Neural progenitor cell (in vitro differentiated cells): Measurements from ENCODE around the gene KLHDC7B. TPM values are rescaled to one million over a fixed set of nuclear protein-coding genes. Genes with fewer than 3 reads are reported as not detected.
A peak's percentile ranks its signal among the peaks of the same experiment; 100 is the strongest.

Experiments used
- DNase-seq: peaks from one replicate; pipeline ENCODE4 v3.0.0-alpha.2; 2016; ENCODE audit warnings: low spot score
- H2AFZ ChIP-seq: fragments of 200-600 bp; sonication (generic); replicated peaks from 2 replicates; pipeline ENCODE4 v1.6.1; 2016; ENCODE audit warnings: antibody characterized with exemption
- H3F3A ChIP-seq: fragments of 200-600 bp; sonication (generic); 2 replicates; pipeline ENCODE4 v1.6.1; 2016; ENCODE audit warnings: antibody characterized with exemption, low read depth
- H3K27ac ChIP-seq: fragments of 200-600 bp; sonication (generic); 2 replicates; pipeline ENCODE4 v1.5.1; 2016; ENCODE audit warnings: mild to moderate bottlenecking
- H3K27me3 ChIP-seq: fragments of 200-600 bp; sonication (generic); 2 replicates; pipeline ENCODE4 v1.6.1; 2016; ENCODE audit warnings: mild to moderate bottlenecking, moderate library complexity
- H3K36me3 ChIP-seq: fragments of 200-600 bp; sonication (generic); 2 replicates; pipeline ENCODE4 v1.5.1; 2016
- H3K4me1 ChIP-seq: fragments of 200-600 bp; sonication (generic); 2 replicates; pipeline ENCODE4 v1.6.1; 2016; ENCODE audit warnings: mixed run types
- H3K4me2 ChIP-seq: fragments of 200-600 bp; sonication (generic); 2 replicates; pipeline ENCODE4 v1.6.1; 2016
- H3K4me3 ChIP-seq: fragments of 200-600 bp; sonication (generic); 2 replicates; pipeline ENCODE4 v1.5.1; 2016
- H3K79me2 ChIP-seq: fragments of 200-600 bp; sonication (generic); 2 replicates; pipeline ENCODE4 v1.6.1; 2016; ENCODE audit warnings: low read depth
- H3K9ac ChIP-seq: fragments of 200-600 bp; sonication (generic); 2 replicates; pipeline ENCODE4 v1.6.1; 2016
- H3K9me3 ChIP-seq: fragments of 200-600 bp; sonication (generic); 2 replicates; pipeline ENCODE4 v1.5.1; 2016; ENCODE audit warnings: low read depth
- H4K20me1 ChIP-seq: fragments of 200-600 bp; sonication (generic); 2 replicates; pipeline ENCODE4 v1.6.1; 2016; ENCODE audit warnings: low read depth
- H3K27ac Mint-ChIP-seq: 3 replicates; pipeline ENCODE4 v1.8.0; 2021; ENCODE audit warnings: mixed read lengths
- H3K27me3 Mint-ChIP-seq: 2 replicates; pipeline ENCODE4 v1.8.0; 2022; ENCODE audit warnings: low read depth, mild to moderate bottlenecking, inconsistent platforms, moderate library complexity, mixed read lengths; ENCODE audit not compliant: insufficient read depth
- H3K36me3 Mint-ChIP-seq: 3 replicates; pipeline ENCODE4 v1.8.0; 2021; ENCODE audit warnings: mixed read lengths
- H3K4me1 Mint-ChIP-seq: 3 replicates; pipeline ENCODE4 v1.8.0; 2021; ENCODE audit warnings: mixed read lengths
- H3K4me3 Mint-ChIP-seq: 3 replicates; pipeline ENCODE4 v1.8.0; 2021; ENCODE audit warnings: mild to moderate bottlenecking, moderate library complexity, mixed read lengths
- H3K9me3 Mint-ChIP-seq: 3 replicates; pipeline ENCODE4 v1.8.0; 2020; ENCODE audit warnings: mixed read lengths
- CTCF ChIP-seq: fragments of 200-600 bp; sonication (generic); IDR thresholded peaks from 2 replicates; pipeline ENCODE4 v1.5.1; 2017; ENCODE audit warnings: antibody characterized with exemption, mild to moderate bottlenecking
- EZH2 ChIP-seq: fragments of 200-600 bp; sonication (generic); IDR thresholded peaks from 2 replicates; pipeline ENCODE4 v1.6.1; 2017; ENCODE audit warnings: antibody characterized with exemption, mild to moderate bottlenecking, moderate library complexity
- EZH2phosphoT487 ChIP-seq: fragments of 200-600 bp; sonication (generic); IDR thresholded peaks from 2 replicates; pipeline ENCODE4 v1.6.1; 2017; ENCODE audit warnings: antibody characterized with exemption
- total RNA-seq: library from RNA; depleted of rRNA; stranded (reverse); fragments of >200 nt; gene quantifications from 2 replicates; pipeline ENCODE4 v1.2.3, GENCODE V29; 2015; ENCODE audit warnings: low replicate concordance

KLHDC7B gene
- total RNA-seq, 1 donor from 2014 or later: not detected

GRCh38 chr22:50544746-50545253 lies 899 bp upstream of the KLHDC7B start:
- Histone ChIP-seq H3K4me2 (peak overlapping the region; percentile 67), H3K4me1 (no peaks in the 10 kb centered on the region), H2AFZ (no peak overlapping the region), H3K27me3 (peaks cover 34% of the 10 kb centered on the region), H4K20me1 (no peaks in the 10 kb centered on the region), H3K4me3 (peak overlapping the region; percentile 32), H3K36me3 (no peaks in the 10 kb centered on the region), H3K9ac (no peak overlapping the region), H3F3A (peaks cover 17% of the 10 kb centered on the region), H3K9me3 (no peaks in the 10 kb centered on the region), H3K79me2 (no peaks in the 10 kb centered on the region), H3K27ac (no peak overlapping the region)
- no peak overlapping the region for H3K27ac Mint-ChIP-seq
- no peaks in the 10 kb centered on the region for H3K4me1 Mint-ChIP-seq
- no peak for DNase-seq
- no peak overlapping the region for H3K4me3 Mint-ChIP-seq
- H3K27me3 Mint-ChIP-seq: peaks cover 14% of the 10 kb centered on the region
- H3K9me3 Mint-ChIP-seq: no peaks in the 10 kb centered on the region
- TF ChIP-seq EZH2phosphoT487 (no peak), CTCF (no peak), EZH2 (no peak)
- H3K36me3 Mint-ChIP-seq: no peaks in the 10 kb centered on the region

DNA sequence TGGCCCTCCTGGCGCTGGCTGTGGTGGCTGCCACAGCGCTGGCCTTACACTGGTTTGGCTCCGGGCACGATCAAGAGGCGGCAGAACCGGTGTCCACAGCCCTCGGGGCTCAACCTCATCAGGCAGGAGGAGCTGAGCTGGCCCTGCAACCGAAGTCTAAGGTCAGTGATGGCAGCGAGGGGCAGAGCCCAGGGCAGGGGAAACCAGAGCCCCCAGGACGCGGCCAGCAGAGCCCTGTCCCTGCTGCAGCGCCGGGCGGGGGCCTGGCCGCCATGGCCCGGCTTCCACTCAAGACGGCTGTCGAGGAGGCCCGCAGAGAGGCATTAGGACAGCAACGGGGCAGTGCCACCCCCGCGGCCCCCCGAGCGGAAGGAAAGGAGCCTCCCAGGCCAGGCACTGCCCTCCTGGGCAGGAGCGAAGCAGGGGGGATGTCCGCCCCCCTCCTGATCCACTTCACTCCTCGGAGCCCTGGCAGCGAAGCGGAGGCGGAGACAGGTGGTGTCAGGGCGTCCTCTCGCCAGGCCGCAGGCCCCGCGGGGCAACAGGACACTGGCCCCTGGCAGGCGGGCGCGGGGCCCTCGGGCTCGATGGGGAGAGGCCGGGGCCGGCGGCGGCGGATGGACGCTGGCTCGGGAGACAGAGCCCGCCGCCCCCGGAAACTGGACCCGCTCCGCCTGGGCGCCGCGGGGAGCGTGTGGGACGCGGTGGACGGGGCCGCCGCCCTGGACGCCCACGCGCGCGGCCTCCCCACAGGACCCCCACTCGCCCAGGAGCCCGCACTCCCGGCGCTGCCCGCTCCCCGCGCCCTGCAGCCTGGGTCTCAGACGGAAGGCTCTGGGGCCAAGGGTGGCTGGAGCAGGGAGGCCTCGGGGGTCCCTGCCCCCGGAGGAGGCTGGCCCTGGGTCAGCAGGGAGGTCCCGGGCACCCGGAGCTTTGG lies 895 bp downstream of the KLHDC7B start:
- H3K9me3 ChIP-seq: no peaks in the 10 kb centered on the region
- H3K36me3 ChIP-seq: no peaks in the 10 kb centered on the region
- no peak overlapping the region for H3K4me2 ChIP-seq
- H3K4me1 ChIP-seq: no peaks in the 10 kb centered on the region
- no peaks in the 10 kb centered on the region for H3K36me3 Mint-ChIP-seq
- no peak overlapping the region for H2AFZ ChIP-seq
- H3K79me2 ChIP-seq: no peaks in the 10 kb centered on the region
- H3F3A ChIP-seq: peaks cover 9% of the 10 kb centered on the region
- peaks cover 14% of the 10 kb centered on the region for H3K27me3 Mint-ChIP-seq
- H3K4me1 Mint-ChIP-seq: no peaks in the 10 kb centered on the region
- H3K4me3 Mint-ChIP-seq: no peak overlapping the region
- H3K27ac Mint-ChIP-seq: no peak overlapping the region
- DNase-seq: no peak
- H3K27ac ChIP-seq: no peak overlapping the region
- H3K4me3 ChIP-seq: no peak overlapping the region
- no peaks in the 10 kb centered on the region for H4K20me1 ChIP-seq
- H3K9me3 Mint-ChIP-seq: no peaks in the 10 kb centered on the region
- TF ChIP-seq CTCF (no peak), EZH2phosphoT487 (no peak), EZH2 (no peak)
- peaks cover 34% of the 10 kb centered on the region for H3K27me3 ChIP-seq
- no peak overlapping the region for H3K9ac ChIP-seq

DNA sequence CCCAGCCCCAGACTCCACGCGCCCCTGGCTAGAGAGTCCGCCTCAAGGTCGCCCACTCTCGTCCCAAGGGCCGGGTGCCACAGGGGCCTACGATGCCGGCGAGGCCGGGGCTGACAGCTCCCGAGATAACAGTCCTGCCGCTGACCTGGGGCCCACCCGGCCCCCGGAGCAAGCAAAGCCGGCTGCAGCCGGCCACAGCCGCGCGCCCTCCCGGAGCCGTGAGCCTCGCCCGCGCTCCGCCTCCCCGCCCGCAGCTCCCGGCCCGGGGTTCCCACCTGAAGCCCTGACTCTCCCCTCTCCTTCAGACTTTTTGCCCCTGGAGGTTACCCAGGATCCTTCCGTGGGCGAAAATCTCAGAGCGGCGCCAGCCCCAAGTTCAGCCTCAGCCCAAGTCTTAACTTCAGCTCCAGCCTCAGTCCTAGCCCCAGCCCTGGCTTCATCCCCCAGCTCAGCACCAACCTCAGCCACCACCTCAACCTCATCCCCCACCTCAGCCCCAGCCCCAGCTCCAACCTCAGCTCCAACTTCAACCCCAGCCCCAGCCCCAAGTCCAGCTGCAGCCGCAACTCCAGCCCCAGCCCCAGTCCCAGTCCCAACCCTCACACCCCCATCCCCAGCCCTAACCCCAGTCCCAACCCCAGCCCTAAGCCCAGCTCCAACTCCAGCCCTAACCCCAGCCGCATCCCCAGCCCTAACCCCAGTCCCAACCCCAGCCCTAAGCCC lies 1.7 kb downstream of the KLHDC7B start:
- Mint-ChIP-seq H3K9me3 (no peaks in the 10 kb centered on the region), H3K4me3 (no peak overlapping the region), H3K27me3 (peaks cover 12% of the 10 kb centered on the region), H3K4me1 (no peaks in the 10 kb centered on the region), H3K36me3 (no peaks in the 10 kb centered on the region), H3K27ac (no peak overlapping the region)
- Histone ChIP-seq H4K20me1 (no peaks in the 10 kb centered on the region), H3K4me3 (no peak overlapping the region), H2AFZ (no peak overlapping the region), H3K36me3 (no peaks in the 10 kb centered on the region), H3F3A (peaks cover 6% of the 10 kb centered on the region), H3K9ac (no peak overlapping the region), H3K27me3 (peaks cover 34% of the 10 kb centered on the region), H3K9me3 (no peaks in the 10 kb centered on the region), H3K27ac (no peak overlapping the region), H3K4me1 (no peaks in the 10 kb centered on the region), H3K79me2 (no peaks in the 10 kb centered on the region), H3K4me2 (no peak overlapping the region)
- no peak for TF ChIP-seq EZH2
- no peak for TF ChIP-seq EZH2phosphoT487
- no peak for TF ChIP-seq CTCF
- no peak for DNase-seq
